T-helper 2 cell treated with Interferon-gamma antibody and Interleukin-4, amounts not matched to agents 5 μg/mL and 100 μg/mL, for 36 hours (primary cell): ENCODE results near the gene TYW1.
"Not testable (repeated sequence)": the region's sequence is repeated elsewhere in the genome, so short reads cannot be mapped to it uniquely, and the experiment has no call there.

Experiments
- DNase-seq: peaks from one replicate; pipeline ENCODE4 v3.0.0; 2021; ENCODE audit warnings: low spot score
- H3K27ac Mint-ChIP-seq: one replicate; pipeline ENCODE4 v1.8.0; 2021; ENCODE audit warnings: mild to moderate bottlenecking, mixed read lengths
- H3K27me3 Mint-ChIP-seq: one replicate; pipeline ENCODE4 v1.8.0; 2021; ENCODE audit warnings: low read depth, mixed read lengths
- H3K36me3 Mint-ChIP-seq: one replicate; pipeline ENCODE4 v1.8.0; 2021; ENCODE audit warnings: low read depth, mixed read lengths
- H3K4me1 Mint-ChIP-seq: one replicate; pipeline ENCODE4 v1.8.0; 2021; ENCODE audit warnings: low read depth, mixed read lengths
- H3K4me3 Mint-ChIP-seq: one replicate; pipeline ENCODE4 v1.8.0; 2022; ENCODE audit warnings: mild to moderate bottlenecking, moderate library complexity, mixed read lengths
- H3K9me3 Mint-ChIP-seq: one replicate; pipeline ENCODE4 v1.8.0; 2021; ENCODE audit warnings: mixed read lengths

TYW1 gene

GRCh38 chr7:66969001-66969400 lies 27.6 kb upstream of the TYW1 start:
- not testable (repeated sequence) for H3K4me3 Mint-ChIP-seq, H3K27ac Mint-ChIP-seq, H3K36me3 Mint-ChIP-seq, H3K9me3 Mint-ChIP-seq, DNase-seq, H3K4me1 Mint-ChIP-seq, H3K27me3 Mint-ChIP-seq

GRCh38 chr7:66970310-66970709 lies 26.3 kb upstream of the TYW1 start:
- Mint-ChIP-seq H3K4me3 (no peak overlapping the region), H3K27ac (no peak overlapping the region), H3K36me3 (no peaks in the 10 kb centered on the region), H3K27me3 (no peaks in the 10 kb centered on the region), H3K9me3 (no peaks in the 10 kb centered on the region), H3K4me1 (no peaks in the 10 kb centered on the region)
- DNase-seq: no peak

- H3K36me3 Mint-ChIP-seq: peaks cover 5% of the 10 kb centered on the region
- H3K27me3 Mint-ChIP-seq: no peaks in the 10 kb centered on the region
- no peak overlapping the region for H3K4me3 Mint-ChIP-seq
- peaks cover 6% of the 10 kb centered on the region for H3K9me3 Mint-ChIP-seq
- H3K4me1 Mint-ChIP-seq: no peaks in the 10 kb centered on the region
- DNase-seq: no peak
- H3K27ac Mint-ChIP-seq: no peak overlapping the region
Measured at GRCh38 chr7:66974986-66975590, 21.5 kb upstream of the TYW1 start.

GRCh38 chr7:66978312-66978711 lies 18.3 kb upstream of the TYW1 start:
- peaks cover 16% of the 10 kb centered on the region for H3K9me3 Mint-ChIP-seq
- not testable (repeated sequence) for H3K36me3 Mint-ChIP-seq, H3K27ac Mint-ChIP-seq, H3K4me3 Mint-ChIP-seq, H3K4me1 Mint-ChIP-seq, H3K27me3 Mint-ChIP-seq, DNase-seq

- peaks cover 16% of the 10 kb centered on the region for H3K9me3 Mint-ChIP-seq
- not testable (repeated sequence) for H3K4me3 Mint-ChIP-seq, H3K36me3 Mint-ChIP-seq, H3K27ac Mint-ChIP-seq, H3K4me1 Mint-ChIP-seq, DNase-seq, H3K27me3 Mint-ChIP-seq
Measured at GRCh38 chr7:66979013-66979412, 17.6 kb upstream of the TYW1 start.

GRCh38 chr7:66980336-66980735 lies 16.3 kb upstream of the TYW1 start:
- not testable (repeated sequence) for H3K27me3 Mint-ChIP-seq, DNase-seq

GRCh38 chr7:66989552-66989951 lies 7.1 kb upstream of the TYW1 start:
- not testable (repeated sequence) for H3K27ac Mint-ChIP-seq, DNase-seq, H3K4me3 Mint-ChIP-seq, H3K4me1 Mint-ChIP-seq, H3K27me3 Mint-ChIP-seq, H3K9me3 Mint-ChIP-seq
- peaks cover 31% of the 10 kb centered on the region for H3K36me3 Mint-ChIP-seq

More at GRCh38 chr7:66980336-66980735, 16.3 kb upstream of the TYW1 start:
- H3K36me3 Mint-ChIP-seq, H3K4me1 Mint-ChIP-seq, H3K4me3 Mint-ChIP-seq, H3K27ac Mint-ChIP-seq: not testable (repeated sequence)
- H3K9me3 Mint-ChIP-seq: peaks cover 16% of the 10 kb centered on the region

GRCh38 chr7:66994051-66994450 lies 2.6 kb upstream of the TYW1 start:
- Mint-ChIP-seq H3K4me3 (peak overlapping the region; percentile 98), H3K36me3 (peaks cover 21% of the 10 kb centered on the region), H3K27ac (peak overlapping the region; percentile 100), H3K4me1 (peaks cover 19% of the 10 kb centered on the region)
- not testable (repeated sequence) for H3K9me3 Mint-ChIP-seq, H3K27me3 Mint-ChIP-seq, DNase-seq

- peaks cover 19% of the 10 kb centered on the region for H3K4me1 Mint-ChIP-seq
- peaks cover 20% of the 10 kb centered on the region for H3K36me3 Mint-ChIP-seq
- not testable (repeated sequence) for H3K27me3 Mint-ChIP-seq
Measured at GRCh38 chr7:66994691-66995049, 2.0 kb upstream of the TYW1 start.

GRCh38 chr7:66995050-66995776 lies 1.4 kb upstream of the TYW1 start, which contains the start of gene SBDS:
Gene SBDS (minus strand): TSS chr7:66995586. CDS start chr7:66995417, 169 bp downstream.
- peaks cover 18% of the 10 kb centered on the region for H3K36me3 Mint-ChIP-seq
- H3K27ac Mint-ChIP-seq: peak within 1 kb of the TSS; percentile 100
- DNase-seq: peak; percentile 94
- peak within 1 kb of the TSS; percentile 98 for H3K4me3 Mint-ChIP-seq
- H3K4me1 Mint-ChIP-seq: peaks cover 19% of the 10 kb centered on the region
- not testable (repeated sequence) for H3K9me3 Mint-ChIP-seq, H3K27me3 Mint-ChIP-seq

More at GRCh38 chr7:66994691-66995049, 2.0 kb upstream of the TYW1 start:
- not testable (repeated sequence) for H3K9me3 Mint-ChIP-seq
- Mint-ChIP-seq H3K4me3 (peak overlapping the region; percentile 98), H3K27ac (peak overlapping the region; percentile 100)
- peak; percentile 52 for DNase-seq

GRCh38 chr7:67000601-67001258 lies 4.1 kb downstream of the TYW1 start:
- not testable (repeated sequence) for H3K4me1 Mint-ChIP-seq

GRCh38 chr7:67004145-67004544 lies 7.5 kb downstream of the TYW1 start:
- not testable (repeated sequence) for H3K4me3 Mint-ChIP-seq, DNase-seq, H3K27ac Mint-ChIP-seq, H3K27me3 Mint-ChIP-seq, H3K9me3 Mint-ChIP-seq, H3K4me1 Mint-ChIP-seq
- H3K36me3 Mint-ChIP-seq: peaks cover 30% of the 10 kb centered on the region

More at GRCh38 chr7:67000601-67001258, 4.1 kb downstream of the TYW1 start:
- H3K27me3 Mint-ChIP-seq, H3K27ac Mint-ChIP-seq, DNase-seq, H3K4me3 Mint-ChIP-seq, H3K9me3 Mint-ChIP-seq: not testable (repeated sequence)
- peaks cover 14% of the 10 kb centered on the region for H3K36me3 Mint-ChIP-seq

- Mint-ChIP-seq H3K27ac (no peak overlapping the region), H3K9me3 (no peaks in the 10 kb centered on the region), H3K4me3 (no peak overlapping the region), H3K36me3 (peaks cover 36% of the 10 kb centered on the region), H3K4me1 (no peaks in the 10 kb centered on the region), H3K27me3 (no peaks in the 10 kb centered on the region)
- DNase-seq: no peak
Measured at GRCh38 chr7:67006965-67007364, 10.3 kb downstream of the TYW1 start.

- Mint-ChIP-seq H3K9me3 (no peaks in the 10 kb centered on the region), H3K27ac (no peak overlapping the region), H3K36me3 (peaks cover 33% of the 10 kb centered on the region), H3K27me3 (no peaks in the 10 kb centered on the region), H3K4me1 (no peaks in the 10 kb centered on the region), H3K4me3 (no peak overlapping the region)
- no peak for DNase-seq
Measured at GRCh38 chr7:67008260-67008659, 11.6 kb downstream of the TYW1 start.
